ENCODE measurements around the gene CRYBA1.

CRYBA1 gene

DNA sequence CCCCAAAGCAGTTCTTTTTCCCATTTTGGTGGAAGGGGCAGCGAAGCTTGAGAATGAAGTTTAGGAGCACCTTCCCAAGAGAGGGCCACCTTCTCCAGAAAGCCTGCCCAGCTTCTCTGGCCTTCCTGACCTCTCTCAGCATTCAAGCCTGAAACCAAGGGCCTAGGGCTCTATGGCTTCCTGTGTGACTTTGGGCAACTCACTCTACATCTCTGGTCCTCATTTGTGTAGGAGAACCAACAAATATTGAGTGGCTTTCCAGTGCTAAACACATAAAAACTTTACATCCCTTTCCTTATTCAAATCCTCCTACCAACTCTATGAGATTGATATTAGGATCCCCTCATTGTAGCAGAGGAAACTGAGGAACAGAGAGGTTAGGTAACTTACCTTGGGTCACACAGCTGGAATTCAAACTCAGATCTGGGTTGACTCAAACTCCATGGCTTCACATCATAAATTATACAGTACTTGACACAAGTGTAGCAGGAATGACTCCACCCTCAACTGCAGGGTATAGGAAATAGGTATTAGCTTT lies 34.5 kb upstream of the CRYBA1 start:
- TF ChIP-seq, protein P1, sequence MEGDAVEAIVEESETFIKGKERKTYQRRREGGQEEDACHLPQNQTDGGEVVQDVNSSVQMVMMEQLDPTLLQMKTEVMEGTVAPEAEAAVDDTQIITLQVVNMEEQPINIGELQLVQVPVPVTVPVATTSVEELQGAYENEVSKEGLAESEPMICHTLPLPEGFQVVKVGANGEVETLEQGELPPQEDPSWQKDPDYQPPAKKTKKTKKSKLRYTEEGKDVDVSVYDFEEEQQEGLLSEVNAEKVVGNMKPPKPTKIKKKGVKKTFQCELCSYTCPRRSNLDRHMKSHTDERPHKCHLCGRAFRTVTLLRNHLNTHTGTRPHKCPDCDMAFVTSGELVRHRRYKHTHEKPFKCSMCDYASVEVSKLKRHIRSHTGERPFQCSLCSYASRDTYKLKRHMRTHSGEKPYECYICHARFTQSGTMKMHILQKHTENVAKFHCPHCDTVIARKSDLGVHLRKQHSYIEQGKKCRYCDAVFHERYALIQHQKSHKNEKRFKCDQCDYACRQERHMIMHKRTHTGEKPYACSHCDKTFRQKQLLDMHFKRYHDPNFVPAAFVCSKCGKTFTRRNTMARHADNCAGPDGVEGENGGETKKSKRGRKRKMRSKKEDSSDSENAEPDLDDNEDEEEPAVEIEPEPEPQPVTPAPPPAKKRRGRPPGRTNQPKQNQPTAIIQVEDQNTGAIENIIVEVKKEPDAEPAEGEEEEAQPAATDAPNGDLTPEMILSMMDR (conservative IDR thresholded peaks at IDR 0.05; ENCODE audit: low read depth, low read length): no peak
- no peak for DNase-seq (ENCODE audit: low read depth)

DNA sequence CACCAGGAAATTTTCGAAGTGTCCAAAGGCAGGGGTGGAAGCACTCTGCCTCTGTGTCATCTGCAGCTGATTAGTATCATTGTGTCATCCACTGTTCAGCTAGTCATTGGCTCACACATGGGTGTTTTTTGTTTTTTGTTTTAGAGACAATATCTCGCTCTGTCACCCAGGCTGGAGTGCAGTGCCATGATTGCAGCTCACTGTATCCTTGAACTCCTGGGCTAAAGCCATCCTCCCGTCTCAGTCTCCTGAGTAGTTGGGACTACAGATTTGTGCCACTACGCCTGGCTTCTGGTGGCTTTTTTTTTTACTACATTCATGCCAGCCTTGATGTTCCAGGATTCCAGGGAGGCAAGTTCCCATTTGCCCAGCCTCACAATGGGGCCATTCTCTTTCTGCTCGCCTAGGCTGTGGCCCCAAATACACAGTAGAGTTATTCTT lies 34.0 kb upstream of the CRYBA1 start:
- TF ChIP-seq, protein P1 (conservative IDR thresholded peaks at IDR 0.05; ENCODE audit: low read depth, low read length): no peak
- DNase-seq (ENCODE audit: low read depth): no peak
- no peak overlapping the region for H3K4me3 ChIP-seq (ENCODE audit: low read depth, low read length)

More for the DNA sequence above, 34.5 kb upstream of the CRYBA1 start:
- H3K4me3 ChIP-seq (ENCODE audit: low read depth, low read length): no peak overlapping the region

DNA sequence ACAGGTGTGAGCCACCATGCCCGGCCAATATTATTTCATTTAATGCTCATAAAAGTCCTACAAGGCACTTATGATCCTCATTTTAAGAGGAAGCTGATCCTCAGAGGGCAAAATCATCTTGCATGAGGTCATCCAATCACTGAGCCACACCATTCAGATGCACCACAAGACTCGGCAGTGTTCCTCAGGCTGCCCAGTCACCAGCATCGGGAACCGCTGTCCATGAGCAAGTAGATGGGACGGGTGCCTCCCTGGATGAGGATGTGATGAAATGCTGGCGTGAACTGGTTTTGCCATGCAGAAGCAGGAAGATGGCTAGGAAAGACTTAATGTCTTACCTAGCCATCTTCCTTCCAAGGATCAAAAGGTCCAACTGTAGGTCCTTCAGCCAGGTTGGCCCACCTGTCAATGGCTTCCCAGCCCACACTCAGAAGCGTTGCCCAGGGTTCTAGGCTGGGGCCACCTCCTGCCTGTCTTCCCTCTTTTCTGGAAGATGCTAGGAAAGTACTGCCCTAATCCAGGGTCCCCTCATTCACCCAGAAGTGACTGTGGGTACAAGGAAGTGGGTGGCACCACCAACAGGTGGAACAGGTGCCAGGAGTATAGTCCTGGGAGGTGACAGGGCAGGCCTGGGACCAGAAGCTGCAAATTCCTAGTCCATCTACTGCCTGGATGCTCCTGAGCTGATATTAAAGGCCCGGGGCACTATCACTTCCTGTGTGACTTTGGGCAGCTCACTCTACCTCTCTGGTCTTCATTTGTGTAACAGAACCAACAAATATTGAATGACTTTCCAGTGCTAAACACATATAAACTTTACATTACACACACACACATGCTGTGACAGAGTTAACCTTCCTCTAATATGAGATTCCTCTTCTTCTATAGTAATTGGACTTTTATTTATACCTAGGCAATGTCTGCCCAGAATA lies 32.2 kb upstream of the CRYBA1 start:
- no peak overlapping the region for H3K4me3 ChIP-seq (ENCODE audit: low read depth, low read length)
- no peak for DNase-seq (ENCODE audit: low read depth)
- TF ChIP-seq, protein P1 (conservative IDR thresholded peaks at IDR 0.05; ENCODE audit: low read depth, low read length): no peak

DNA sequence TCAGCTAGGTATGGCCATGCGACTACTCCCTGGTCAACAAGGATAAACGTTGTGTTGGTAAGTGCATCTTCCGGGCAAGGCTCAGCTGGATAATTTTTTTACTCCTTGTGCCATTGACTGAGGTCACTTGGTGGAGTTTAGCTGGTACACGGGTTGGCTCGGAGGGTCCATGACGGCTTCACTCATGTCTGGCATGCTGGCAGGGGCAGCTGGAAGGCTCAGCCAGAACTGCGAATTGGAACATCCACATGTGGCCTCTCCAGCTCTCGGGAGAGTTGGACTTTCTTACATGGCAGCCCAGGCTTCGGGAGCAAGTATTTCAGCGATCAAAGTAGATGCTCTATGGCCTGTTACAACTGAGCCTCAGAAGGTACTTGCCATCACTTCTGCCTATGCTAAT lies 31.5 kb upstream of the CRYBA1 start:
- H3K4me3 ChIP-seq (ENCODE audit: low read depth, low read length): no peak overlapping the region
- DNase-seq (ENCODE audit: low read depth): no peak
- TF ChIP-seq, protein P1 (conservative IDR thresholded peaks at IDR 0.05; ENCODE audit: low read depth, low read length): no peak

DNA sequence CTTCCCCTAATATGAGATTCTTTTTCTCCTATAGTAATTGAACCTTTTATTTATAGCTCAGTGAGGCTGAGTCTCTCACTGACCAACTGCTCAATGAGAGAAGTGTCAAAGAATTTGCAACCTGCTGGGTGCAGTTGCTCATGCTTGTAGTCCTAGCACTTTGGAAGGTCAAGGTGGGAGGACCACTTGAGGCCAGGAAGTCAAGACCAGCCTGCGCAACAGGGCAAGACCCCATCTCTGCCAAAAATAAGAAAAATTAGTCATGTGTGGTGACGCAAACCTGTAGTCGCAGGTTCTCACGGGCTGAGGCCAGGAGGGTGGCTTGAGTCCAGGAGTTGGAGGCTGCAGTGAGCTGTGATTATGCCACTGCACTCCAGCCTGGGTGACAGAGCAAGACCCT lies 30.9 kb upstream of the CRYBA1 start:
- TF ChIP-seq, protein P1 (conservative IDR thresholded peaks at IDR 0.05; ENCODE audit: low read depth, low read length): no peak
- H3K4me3 ChIP-seq (ENCODE audit: low read depth, low read length): no peak overlapping the region
- DNase-seq (ENCODE audit: low read depth): peak; percentile 74

DNA sequence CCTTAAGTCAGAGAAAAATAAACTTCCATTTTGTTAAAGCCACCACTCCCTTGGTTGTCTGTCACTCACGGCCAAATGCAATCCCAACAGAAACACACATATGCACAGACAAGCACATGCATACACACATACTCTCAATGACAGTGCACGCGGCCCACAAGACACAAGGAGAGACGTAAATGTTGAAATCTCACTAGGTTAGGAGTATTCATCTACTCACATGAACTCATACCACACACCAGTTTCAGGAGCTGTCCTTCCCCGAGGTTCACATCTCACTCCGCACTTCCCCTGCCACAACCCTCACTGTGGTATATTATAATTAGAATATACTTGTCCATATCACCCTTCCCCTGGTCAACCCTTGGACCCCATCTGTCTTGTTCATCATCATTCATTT lies 30.5 kb upstream of the CRYBA1 start:
- DNase-seq (ENCODE audit: low read depth): no peak
- TF ChIP-seq, protein P1 (conservative IDR thresholded peaks at IDR 0.05; ENCODE audit: low read depth, low read length): no peak
- no peak overlapping the region for H3K4me3 ChIP-seq (ENCODE audit: low read depth, low read length)

Measured in choroid plexus epithelial cell (primary cell).